ES-I3 (cell line): Measurements from ENCODE around the gene LRRN3.

Source experiments
- H3K36me3 ChIP-seq: 2 replicates; pipeline ENCODE4 v1.6.1; 2013; ENCODE audit warnings: mild to moderate bottlenecking, low read length, control low read depth, moderate library complexity; ENCODE audit not compliant: insufficient read depth
- H3K4me1 ChIP-seq: 2 replicates; pipeline ENCODE4 v1.6.1; 2013; ENCODE audit warnings: mild to moderate bottlenecking, control low read depth, low read length; ENCODE audit not compliant: insufficient read depth
- H3K9ac ChIP-seq: 2 replicates; pipeline ENCODE4 v1.6.1; 2013; ENCODE audit warnings: low read depth, mild to moderate bottlenecking, low read length, moderate library complexity
- H3K9me3 ChIP-seq: 2 replicates; pipeline ENCODE4 v1.6.1; 2013; ENCODE audit warnings: mild to moderate bottlenecking, low read length, moderate library complexity; ENCODE audit not compliant: control insufficient read depth, insufficient read depth

Gene LRRN3

GRCh38 chr7:111145472-111145871 lies 54.5 kb downstream of the LRRN3 start:
- Histone ChIP-seq H3K9ac (no peak overlapping the region), H3K4me1 (no peaks in the 10 kb centered on the region), H3K36me3 (no peaks in the 10 kb centered on the region), H3K9me3 (no peaks in the 10 kb centered on the region)

DNA sequence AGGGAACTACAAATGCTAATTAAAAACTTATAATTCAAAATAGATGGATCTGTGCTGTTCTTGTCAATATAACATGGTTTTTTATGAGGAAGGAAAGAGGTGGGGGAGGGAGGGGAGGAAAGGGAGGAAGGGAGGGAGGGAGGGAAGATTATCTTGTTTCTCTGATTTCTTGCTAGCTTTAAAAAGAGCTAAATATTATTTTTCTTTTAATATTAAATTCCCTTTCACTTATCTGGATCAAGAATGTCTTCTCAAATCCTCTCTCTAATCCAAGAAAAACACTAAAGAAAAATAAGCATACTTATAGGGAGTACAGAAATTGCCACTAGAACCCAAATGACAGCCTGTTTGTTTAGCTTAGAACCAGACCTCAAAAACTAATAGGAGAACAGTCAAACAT lies 55.2 kb downstream of the LRRN3 start:
- Histone ChIP-seq H3K9me3 (no peaks in the 10 kb centered on the region), H3K4me1 (no peaks in the 10 kb centered on the region), H3K36me3 (no peaks in the 10 kb centered on the region), H3K9ac (no peak overlapping the region)

DNA sequence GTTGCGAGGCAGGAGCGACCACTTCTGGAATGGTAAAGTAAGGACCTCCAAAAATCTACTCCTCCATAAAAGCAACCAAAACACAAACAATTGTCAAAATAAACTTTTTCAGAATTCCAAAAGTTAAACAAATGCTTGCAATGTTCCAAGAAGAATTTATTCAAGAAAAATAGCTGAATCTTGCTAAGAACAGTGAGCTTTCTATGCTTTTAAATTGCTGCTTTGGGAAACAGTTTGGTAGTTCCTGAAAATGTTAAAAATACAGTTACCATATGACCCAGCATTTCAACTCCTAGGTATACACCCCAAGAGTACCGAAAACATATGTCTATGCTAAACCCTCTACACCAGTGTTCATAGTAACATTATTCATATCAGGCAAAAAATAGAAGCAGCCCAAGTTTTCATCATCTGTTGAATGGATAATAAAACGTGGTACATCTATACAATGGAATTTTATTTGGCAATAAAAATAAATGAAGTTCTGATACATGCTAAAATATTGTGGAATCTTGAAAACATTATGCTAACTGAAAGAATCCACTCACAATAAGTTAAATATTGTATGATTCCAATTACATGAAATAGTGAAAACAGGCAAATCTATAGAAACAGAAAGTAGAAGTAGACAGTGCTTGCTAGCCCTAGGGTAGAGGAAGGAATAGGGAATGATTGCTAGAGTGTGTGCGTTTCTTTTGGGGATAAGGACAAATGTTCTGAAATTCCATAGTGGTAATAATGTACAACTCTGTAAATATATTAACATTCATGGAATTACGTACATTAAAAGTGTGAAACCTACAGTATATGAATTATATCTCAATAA lies 57.0 kb downstream of the LRRN3 start:
- Histone ChIP-seq H3K36me3 (no peaks in the 10 kb centered on the region), H3K9ac (no peak overlapping the region), H3K9me3 (no peaks in the 10 kb centered on the region), H3K4me1 (no peaks in the 10 kb centered on the region)

GRCh38 chr7:111150709-111151108 lies 59.8 kb downstream of the LRRN3 start:
- H3K9ac ChIP-seq = no peak overlapping the region
- no peaks in the 10 kb centered on the region for H3K9me3 ChIP-seq
- no peaks in the 10 kb centered on the region for H3K36me3 ChIP-seq
- H3K4me1 ChIP-seq = no peaks in the 10 kb centered on the region

DNA sequence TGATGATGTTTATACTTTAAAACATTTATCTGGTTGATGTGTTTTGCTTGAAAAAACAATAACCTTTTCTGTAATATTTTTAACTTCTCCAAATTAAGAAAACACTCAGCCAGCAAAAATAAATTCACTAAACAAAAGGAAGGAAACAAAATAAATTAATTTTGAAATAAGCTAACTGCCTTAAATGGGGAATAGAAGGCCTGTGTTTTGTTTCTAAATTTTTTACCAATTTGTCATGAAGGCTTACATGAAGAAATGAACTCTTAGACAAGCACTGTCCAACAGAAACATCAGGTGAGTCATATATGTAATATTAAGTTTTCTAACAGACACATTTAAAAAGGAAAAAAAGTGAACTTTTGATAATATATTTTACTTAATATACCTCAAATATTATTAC lies 68.5 kb downstream of the LRRN3 start:
- Histone ChIP-seq H3K9me3 (peaks cover 3% of the 10 kb centered on the region), H3K9ac (no peak overlapping the region), H3K4me1 (no peaks in the 10 kb centered on the region), H3K36me3 (no peaks in the 10 kb centered on the region)

- H3K9me3 ChIP-seq = peaks cover 3% of the 10 kb centered on the region
- no peaks in the 10 kb centered on the region for H3K36me3 ChIP-seq
- no peaks in the 10 kb centered on the region for H3K4me1 ChIP-seq
- H3K9ac ChIP-seq = no peak overlapping the region
These were observed 69.4 kb downstream of the LRRN3 start for GRCh38 chr7:111160297-111160696.

DNA sequence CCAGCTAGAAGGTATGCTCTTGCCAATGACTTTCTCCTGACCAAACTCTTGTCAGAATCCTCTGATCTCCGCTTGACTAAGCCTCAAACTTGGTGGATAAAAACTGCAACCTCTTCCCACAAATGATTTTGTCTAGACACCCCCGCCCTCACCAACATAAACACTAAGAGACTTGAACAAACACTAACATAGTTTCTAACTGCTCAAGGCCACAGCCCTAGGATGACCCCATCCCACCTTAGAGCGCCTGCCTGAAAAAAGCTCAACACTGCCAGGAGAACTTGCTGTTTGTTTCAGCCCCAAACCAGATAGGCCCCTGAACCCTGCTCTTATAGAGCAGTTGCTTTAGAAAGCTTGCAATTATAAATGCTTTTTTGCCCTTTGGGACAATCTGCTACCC lies 71.8 kb downstream of the LRRN3 start:
- no peaks in the 10 kb centered on the region for H3K9me3 ChIP-seq
- H3K4me1 ChIP-seq = no peaks in the 10 kb centered on the region
- no peaks in the 10 kb centered on the region for H3K36me3 ChIP-seq
- no peak overlapping the region for H3K9ac ChIP-seq

- Histone ChIP-seq H3K36me3 (no peaks in the 10 kb centered on the region), H3K9me3 (no peaks in the 10 kb centered on the region), H3K4me1 (no peaks in the 10 kb centered on the region), H3K9ac (no peak overlapping the region)
These were observed 73.5 kb downstream of the LRRN3 start for GRCh38 chr7:111164442-111164841.

GRCh38 chr7:111168182-111168581 lies 77.3 kb downstream of the LRRN3 start:
- Histone ChIP-seq H3K9me3 (no peaks in the 10 kb centered on the region), H3K9ac (no peak overlapping the region), H3K36me3 (no peaks in the 10 kb centered on the region), H3K4me1 (no peaks in the 10 kb centered on the region)

DNA sequence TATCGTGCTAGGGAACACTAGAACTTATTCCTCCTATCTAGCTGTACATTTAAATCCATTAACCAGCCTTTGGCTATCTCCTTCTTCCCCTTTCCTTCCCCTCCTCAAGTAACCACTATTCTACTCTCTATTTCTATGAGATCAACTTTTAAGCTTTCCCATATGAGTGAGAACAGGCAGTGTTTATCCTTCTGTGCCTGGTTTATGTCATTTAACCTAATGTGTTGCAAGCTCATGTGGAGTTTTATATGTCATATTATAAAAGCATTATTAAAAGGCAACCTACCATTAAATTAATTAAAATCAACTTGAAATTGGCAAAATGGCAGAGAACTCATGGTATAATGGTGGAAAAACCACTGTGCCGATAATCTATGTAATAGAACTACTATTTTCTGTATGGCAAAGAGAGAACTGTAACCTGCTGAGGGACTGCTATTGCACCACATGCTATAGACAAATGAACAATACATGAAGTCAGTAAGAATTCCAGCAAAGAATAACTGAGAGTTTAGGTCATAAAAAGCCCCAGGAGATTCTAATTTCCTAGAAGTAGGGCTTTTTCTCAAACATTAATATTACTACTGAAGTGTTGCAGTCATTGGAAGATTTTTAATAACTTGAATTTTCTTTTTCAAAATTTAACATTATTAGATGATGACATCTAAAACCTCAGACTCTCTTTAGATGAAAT lies 81.8 kb downstream of the LRRN3 start:
- no peak overlapping the region for H3K9ac ChIP-seq
- H3K36me3 ChIP-seq = no peaks in the 10 kb centered on the region
- no peaks in the 10 kb centered on the region for H3K9me3 ChIP-seq
- no peaks in the 10 kb centered on the region for H3K4me1 ChIP-seq

GRCh38 chr7:111173528-111173927 lies 82.6 kb downstream of the LRRN3 start:
- Histone ChIP-seq H3K36me3 (no peaks in the 10 kb centered on the region), H3K9ac (no peak overlapping the region), H3K4me1 (no peaks in the 10 kb centered on the region), H3K9me3 (no peaks in the 10 kb centered on the region)

DNA sequence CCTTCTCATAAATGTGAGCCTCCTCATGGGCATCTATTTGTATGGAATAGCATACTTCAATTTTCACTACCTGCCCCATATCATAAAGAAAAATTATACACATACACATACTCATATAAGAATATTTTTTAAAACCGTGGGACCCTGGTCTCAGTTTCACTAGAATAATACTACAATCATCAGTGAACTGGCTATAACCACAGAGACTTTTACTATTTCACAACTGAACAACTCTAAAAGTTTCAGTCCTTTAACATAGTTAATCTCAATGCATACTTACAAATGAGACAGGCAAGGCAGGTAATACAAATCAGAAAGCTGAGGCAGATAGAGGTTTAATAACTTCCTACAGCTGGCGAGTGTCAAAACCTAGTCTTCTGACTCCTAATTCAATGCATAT lies 83.1 kb downstream of the LRRN3 start:
- Histone ChIP-seq H3K4me1 (no peaks in the 10 kb centered on the region), H3K9me3 (no peaks in the 10 kb centered on the region), H3K36me3 (no peaks in the 10 kb centered on the region), H3K9ac (no peak overlapping the region)

DNA sequence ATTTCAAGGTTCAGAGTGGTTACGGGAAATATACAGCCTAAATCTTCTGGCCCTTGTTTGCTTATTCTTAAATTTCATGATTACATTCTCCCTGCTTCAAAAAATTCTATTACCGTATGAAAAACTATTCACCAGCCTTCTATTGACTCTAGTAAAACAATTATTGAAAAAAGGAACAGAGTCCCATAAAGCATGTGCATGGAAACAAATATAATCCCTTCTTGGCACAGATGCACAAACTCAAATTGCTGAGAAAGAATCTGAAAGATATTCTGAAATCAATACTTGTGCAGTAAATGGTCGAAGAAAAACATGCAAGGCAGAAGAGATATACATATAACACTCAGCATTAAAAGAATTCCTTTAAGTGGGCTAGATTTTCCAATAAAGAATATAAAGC lies 83.6 kb downstream of the LRRN3 start:
- H3K9ac ChIP-seq = no peak overlapping the region
- no peaks in the 10 kb centered on the region for H3K9me3 ChIP-seq
- H3K4me1 ChIP-seq = no peaks in the 10 kb centered on the region
- no peaks in the 10 kb centered on the region for H3K36me3 ChIP-seq
